ENCODE data around the gene GAREM1.

The GAREM1 gene

DNA sequence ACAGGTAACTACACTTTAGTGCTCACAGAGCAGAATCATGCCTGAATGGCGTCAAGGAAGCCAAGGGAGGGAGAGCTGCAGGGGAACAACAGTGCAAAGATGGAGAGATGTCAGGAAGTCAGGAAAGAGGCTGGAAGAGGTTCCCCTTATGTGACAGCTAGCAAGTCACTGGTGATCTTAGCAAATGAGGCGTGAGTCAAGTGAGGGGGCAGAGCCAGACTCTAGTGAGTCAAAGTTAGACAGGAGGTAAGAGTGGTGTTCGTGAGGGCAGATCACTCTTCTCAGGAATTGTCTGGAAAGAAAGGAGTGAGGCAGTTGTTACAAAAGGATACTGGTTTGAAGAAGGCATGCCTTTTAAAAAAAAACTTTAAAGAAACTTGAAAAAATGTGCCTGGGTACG lies 193.8 kb downstream of the GAREM1 start:
- no peak for DNase-seq (ENCODE audit: low read depth)
- no peak overlapping the region for H3K4me3 ChIP-seq (replicated peaks; ENCODE audit: low read depth, low read length)
- TF ChIP-seq, protein P1, sequence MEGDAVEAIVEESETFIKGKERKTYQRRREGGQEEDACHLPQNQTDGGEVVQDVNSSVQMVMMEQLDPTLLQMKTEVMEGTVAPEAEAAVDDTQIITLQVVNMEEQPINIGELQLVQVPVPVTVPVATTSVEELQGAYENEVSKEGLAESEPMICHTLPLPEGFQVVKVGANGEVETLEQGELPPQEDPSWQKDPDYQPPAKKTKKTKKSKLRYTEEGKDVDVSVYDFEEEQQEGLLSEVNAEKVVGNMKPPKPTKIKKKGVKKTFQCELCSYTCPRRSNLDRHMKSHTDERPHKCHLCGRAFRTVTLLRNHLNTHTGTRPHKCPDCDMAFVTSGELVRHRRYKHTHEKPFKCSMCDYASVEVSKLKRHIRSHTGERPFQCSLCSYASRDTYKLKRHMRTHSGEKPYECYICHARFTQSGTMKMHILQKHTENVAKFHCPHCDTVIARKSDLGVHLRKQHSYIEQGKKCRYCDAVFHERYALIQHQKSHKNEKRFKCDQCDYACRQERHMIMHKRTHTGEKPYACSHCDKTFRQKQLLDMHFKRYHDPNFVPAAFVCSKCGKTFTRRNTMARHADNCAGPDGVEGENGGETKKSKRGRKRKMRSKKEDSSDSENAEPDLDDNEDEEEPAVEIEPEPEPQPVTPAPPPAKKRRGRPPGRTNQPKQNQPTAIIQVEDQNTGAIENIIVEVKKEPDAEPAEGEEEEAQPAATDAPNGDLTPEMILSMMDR (IDR thresholded peaks at IDR 0.05; ENCODE audit: low read length, missing control alignments): no peak

GRCh38 chr18:32276256-32276655 lies 194.4 kb downstream of the GAREM1 start:
- TF ChIP-seq, protein P1 (IDR thresholded peaks at IDR 0.05; ENCODE audit: low read length, missing control alignments): no peak
- no peak for DNase-seq (ENCODE audit: low read depth)
- H3K4me3 ChIP-seq (replicated peaks; ENCODE audit: low read depth, low read length): no peak overlapping the region

GRCh38 chr18:32275221-32275620 lies 195.5 kb downstream of the GAREM1 start:
- TF ChIP-seq, protein P1 (IDR thresholded peaks at IDR 0.05; ENCODE audit: low read length, missing control alignments): no peak
- DNase-seq (ENCODE audit: low read depth): no peak
- no peak overlapping the region for H3K4me3 ChIP-seq (replicated peaks; ENCODE audit: low read depth, low read length)

DNA sequence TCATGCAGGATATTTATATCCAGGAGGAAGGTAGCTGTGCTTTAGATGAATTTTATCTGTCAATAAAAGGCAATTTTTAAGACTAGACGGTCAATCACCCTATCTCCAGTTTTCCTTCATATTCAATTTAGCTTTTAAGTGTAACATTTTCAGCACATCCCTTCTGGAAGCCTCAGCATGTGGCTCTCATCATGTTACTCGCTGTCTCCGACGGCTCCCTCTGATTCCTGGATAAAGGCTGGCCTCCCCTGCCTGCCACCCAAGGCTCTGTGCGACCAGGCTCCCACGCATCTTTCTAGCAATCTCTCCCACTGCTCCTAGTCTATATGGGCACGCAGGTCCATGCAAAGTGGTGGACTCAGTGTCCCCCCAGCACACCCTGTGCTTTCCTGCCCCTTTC lies 196.4 kb downstream of the GAREM1 start:
- TF ChIP-seq, protein P1 (IDR thresholded peaks at IDR 0.05; ENCODE audit: low read length, missing control alignments): no peak

DNA sequence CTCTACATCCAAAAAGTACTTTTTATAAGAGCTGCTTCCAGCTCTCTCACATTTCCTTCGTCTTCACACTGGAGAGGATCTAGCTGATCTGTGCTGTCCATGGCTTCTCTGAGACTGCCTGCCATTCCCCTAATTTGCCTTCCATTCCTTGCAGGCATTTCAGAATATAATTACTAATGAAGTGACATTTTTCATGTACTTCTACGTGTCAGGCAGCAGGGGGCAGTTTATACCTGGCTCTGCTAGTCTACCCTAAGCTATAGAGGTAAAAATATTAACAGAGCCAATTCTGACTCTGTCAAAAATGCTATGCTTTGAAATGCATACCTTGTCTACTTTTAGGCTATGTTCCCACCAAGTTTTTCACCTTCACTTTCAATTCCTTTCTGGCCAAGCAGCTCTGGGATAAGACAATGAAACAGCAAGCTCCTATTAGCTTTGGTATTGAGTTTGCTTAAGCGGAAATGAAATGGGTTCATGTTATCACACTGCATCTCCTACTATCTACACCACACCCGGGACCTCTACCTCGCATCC lies 198.9 kb downstream of the GAREM1 start:
- no peak overlapping the region for H3K4me3 ChIP-seq (replicated peaks; ENCODE audit: low read depth, low read length)
- peak; percentile 69 for DNase-seq (ENCODE audit: low read depth)
- TF ChIP-seq, protein P1 (IDR thresholded peaks at IDR 0.05; ENCODE audit: low read length, missing control alignments): peak; percentile 76

More for the DNA sequence above, 196.4 kb downstream of the GAREM1 start:
- no peak overlapping the region for H3K4me3 ChIP-seq (replicated peaks; ENCODE audit: low read depth, low read length)
- DNase-seq (ENCODE audit: low read depth): no peak

DNA sequence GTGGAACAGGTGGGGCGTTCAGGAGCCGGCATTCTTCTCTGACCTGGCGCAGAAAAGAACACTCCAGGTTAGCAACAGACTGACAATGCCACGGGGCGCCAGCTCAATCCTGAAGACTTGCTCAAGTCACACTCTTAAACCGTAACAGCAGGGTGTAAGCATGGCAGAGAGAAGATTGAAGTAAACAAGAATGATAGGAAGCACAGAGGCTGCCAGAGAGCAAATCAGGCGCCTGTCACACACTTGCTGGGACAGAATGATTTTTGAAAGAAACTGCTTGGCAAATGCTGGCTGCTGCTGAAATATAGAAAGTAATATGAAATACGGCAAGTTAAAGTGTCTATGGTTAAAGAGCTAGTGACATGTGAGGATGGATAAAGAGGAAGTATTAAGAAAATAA lies 200.3 kb downstream of the GAREM1 start:
- DNase-seq (ENCODE audit: low read depth): no peak
- TF ChIP-seq, protein P1 (IDR thresholded peaks at IDR 0.05; ENCODE audit: low read length, missing control alignments): no peak
- H3K4me3 ChIP-seq (replicated peaks; ENCODE audit: low read depth, low read length): no peak overlapping the region

- no peak for DNase-seq (ENCODE audit: low read depth)
- no peak overlapping the region for H3K4me3 ChIP-seq (replicated peaks; ENCODE audit: low read depth, low read length)
- TF ChIP-seq, protein P1 (IDR thresholded peaks at IDR 0.05; ENCODE audit: low read length, missing control alignments): no peak
These were observed 203.2 kb downstream of the GAREM1 start for GRCh38 chr18:32267463-32267862.
